Head of caudate nucleus (tissue), 42 donors: ENCODE results near the gene AICDA.

Source experiments
- DNase-seq, 42 donors: peaks; one replicate each; pipeline versions ENCODE4 v3.0.0 to v3.0.0-alpha.2; 2020 to 2021; ENCODE audit warnings: mixed read lengths in 7 of 42
- intact Hi-C: fragments of 100-400 bp; cut with DNase I; formaldehyde crosslinking; loops from one replicate; pipeline ENCODE4 v1.15.0; 2022

The AICDA gene

DNA sequence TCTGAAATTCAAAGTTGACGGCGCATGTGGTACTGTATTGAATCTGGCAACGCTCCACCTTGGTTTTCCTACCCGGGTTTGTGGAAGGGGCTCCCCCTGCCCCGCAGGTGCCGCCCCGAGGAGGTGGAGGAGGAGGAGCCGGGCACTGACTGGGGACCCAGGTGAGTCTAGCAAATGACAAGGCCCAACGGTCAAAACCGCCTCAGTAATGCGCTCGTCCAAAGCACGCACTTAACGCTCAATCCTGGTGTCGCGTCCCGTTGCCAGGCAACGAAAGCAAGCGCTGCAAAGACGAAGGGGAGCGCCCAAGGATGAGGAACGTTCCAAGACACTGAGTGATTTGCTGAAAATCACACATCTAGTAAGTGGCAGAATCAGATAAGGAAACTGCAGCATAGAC lies 48.0 kb downstream of the AICDA start:
- DNase-seq = peak in 29 of 42 donors; percentile 2 to 55 (median 20)
- intact Hi-C loops = no loop called here

DNA sequence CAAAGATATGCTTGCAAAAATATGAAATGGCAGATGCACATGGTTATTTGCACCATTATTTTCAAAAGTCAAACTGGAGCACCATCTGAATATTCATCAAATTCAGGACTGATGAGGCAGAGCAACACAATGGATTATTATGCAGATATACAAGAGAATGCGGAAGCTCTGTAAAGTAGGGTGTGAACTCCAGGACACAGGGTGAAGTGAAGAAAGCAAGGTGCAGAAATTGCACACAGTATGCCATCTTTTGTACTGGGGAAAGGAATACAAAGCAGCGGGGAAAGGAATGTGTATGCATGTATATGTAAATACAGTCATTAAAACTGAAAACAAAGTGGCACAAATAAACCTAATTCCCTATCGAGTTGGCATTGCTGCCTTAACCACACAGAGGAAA lies 49.3 kb downstream of the AICDA start:
- no peak for DNase-seq
- intact Hi-C loops = no loop called here

DNA sequence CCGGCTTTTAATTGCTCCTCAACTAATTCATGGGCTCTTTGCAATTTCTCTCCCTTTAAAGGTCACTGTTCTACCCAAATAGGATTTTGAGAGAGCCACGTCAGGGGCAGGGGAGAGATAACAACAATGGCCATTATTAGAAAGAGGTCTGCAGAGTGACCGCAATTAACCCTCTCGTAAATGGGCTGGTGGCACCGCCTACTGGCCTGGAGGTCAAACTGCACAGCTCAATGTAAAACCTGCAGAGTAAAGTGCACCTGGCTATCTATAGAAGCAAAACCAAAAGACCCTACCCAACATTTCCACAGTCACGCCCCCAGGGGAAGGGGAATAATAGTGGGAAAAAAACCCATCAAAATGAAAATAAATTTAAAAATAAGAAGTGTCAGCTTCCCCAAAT lies 50.3 kb downstream of the AICDA start:
- no peak for DNase-seq
- intact Hi-C loops = no loop called here

DNA sequence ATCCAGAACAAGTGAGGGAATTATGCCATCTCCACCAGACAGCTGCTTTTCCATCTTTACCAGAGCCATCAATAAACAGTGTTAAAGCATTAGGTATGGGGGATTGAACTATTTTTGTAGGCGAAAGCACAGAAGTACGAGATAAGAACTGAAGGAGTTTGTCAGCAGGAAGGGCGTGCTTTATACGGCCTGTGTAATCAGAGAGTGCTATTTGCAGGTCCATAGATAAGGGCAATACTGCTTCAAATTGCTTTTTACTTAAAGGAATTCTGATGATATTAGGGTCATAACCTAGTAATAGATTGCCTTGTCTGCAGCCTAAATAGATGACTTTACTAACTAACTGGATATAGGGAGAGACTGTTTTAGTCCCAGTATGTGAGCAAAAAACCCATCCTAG lies 51.6 kb downstream of the AICDA start:
- DNase-seq = no peak
- intact Hi-C loops = no loop called here

DNA sequence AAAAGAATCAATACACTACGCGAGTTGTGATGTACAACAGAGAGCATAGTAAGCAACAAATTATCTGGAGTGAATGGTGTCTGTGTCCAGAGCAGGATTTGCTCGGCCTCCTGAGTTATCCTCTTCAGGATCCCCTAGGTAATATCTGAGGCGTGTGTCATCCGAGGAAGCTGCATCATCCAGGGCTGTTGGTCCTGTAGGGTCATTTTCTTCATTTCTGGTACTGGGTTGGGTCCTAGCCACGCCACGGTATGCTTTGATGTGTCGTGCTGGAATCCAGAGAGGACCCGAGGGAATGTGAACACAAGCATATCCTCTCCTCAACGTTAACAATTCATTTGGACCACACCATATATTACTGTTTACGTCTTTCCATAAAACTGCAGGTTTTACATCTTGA lies 53.0 kb downstream of the AICDA start:
- intact Hi-C loops = no loop called here
- no peak for DNase-seq

DNA sequence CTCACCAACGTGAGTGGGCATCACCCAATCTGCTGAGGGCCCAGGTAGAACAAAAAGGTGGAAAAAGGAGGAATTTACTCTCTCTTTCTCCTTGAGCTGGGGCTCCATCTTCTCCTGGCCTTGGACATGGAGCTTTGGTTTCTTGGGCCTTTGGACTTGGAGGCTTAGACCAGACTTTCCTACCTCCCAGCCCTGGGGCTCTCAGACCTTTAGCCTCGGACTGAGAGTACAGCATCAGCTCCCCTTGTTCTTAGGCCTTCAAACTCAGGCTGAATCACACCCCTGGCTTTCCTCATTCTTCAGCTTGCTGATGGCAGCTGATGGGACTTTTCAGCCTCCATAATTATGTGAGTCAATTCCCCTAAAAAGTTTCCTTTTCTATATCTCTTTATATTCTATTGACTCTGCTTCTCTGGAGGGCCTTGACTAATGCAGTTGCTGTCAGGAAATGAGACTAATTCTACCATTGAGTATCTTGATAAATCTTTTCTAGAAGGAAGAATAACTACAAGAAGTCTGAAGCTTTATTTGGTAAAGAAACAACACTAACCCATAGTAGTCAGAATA lies 56.0 kb downstream of the AICDA start:
- intact Hi-C loops = no loop called here

DNA sequence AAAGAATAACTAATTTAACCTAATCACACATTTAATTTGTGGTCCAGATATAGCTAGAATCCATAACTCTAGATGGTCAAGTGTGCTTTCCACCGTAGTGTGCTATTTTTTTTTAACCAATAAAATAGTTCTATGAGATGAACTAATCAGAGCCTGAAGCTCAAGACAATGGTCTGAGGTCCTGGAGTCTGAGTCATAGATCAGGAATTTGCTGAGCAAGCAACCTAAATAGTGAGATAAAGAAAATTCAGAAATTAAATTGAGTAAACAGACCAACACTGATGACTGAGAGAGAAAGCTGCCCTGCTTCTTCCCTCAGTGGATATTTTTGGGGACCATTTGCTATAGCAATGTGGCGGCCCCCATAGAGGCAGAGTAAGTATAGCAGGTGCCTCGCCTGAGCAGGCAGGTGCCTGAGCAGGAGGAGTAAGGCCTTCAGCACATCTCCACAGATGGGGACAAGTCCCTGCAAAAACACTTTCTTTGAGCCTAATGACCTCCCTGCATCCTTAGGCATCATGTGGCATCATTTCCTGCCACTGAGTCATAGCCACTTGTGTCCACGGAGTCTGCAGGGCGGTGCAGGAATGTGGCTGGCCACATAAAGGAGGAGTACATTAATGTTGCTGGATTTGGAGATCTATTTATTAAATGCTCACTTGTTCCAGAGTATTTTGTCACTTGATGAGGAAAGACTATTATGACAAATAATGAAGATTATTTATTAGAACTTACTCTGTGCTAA lies 58.0 kb downstream of the AICDA start:
- no peak for DNase-seq
- intact Hi-C loops = no loop called here

More for the DNA sequence above, 56.0 kb downstream of the AICDA start:
- DNase-seq = no peak

DNA sequence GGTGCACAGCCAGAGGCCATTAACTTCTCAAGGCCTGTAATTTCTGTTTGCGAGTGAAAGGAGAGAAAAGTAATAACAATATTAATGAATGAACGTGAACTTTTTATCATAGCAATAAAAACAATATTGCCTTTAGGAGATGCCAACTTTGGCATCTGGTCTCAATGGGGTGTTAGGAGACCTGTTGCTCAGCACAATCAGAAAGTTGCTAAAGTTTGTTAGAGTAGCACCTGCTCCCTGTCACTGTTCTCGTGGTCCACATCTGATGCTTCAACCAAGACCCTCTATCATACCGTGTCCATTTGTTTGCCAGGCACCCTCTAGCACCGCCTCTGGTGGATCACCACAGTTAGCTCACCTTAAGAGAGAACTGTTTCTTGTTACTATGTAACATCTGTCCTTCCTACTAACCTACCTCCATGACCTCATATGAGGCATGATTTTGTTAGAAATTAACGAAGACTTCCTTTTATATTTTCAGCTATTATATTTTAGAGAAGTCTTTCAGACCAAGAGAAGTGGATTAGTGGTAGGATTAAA lies 59.5 kb downstream of the AICDA start:
- no peak for DNase-seq
- intact Hi-C loops = no loop called here
